Activated effector memory CD4-positive, alpha-beta T cell treated with Interleukin-2 at 50 U/mL for 16 hours (primary cell): ENCODE results near the gene NT5C3A.
A peak's percentile ranks its signal among the peaks of the same experiment; 100 is the strongest.

Experiments used
- DNase-seq: peaks from one replicate; pipeline ENCODE4 v3.0.0-alpha.2; 2020

NT5C3A gene

DNA sequence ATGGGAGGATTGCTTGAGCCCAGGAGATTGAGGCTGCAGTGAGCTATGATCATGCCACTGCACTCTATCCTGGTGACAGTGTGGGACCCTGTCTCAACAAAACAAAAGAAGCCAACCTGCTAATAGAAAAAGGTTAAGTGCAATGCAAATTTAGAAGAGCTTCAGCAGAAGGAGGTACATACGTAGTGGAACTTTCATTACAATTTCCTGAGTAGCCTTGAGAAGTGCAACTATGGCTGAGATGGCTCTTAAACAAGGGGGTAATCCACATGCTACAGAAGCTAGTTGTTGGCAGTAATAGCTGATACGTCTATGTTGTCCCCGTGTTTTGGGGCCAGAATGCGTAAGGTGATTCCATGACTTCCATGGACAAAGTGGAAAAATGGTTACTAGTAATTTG, 10.7 kb upstream of the NT5C3A start:
- no peak for DNase-seq

- no peak for DNase-seq
Measured at GRCh38 chr7:33072471-33072870, 9.9 kb upstream of the NT5C3A start.

DNA sequence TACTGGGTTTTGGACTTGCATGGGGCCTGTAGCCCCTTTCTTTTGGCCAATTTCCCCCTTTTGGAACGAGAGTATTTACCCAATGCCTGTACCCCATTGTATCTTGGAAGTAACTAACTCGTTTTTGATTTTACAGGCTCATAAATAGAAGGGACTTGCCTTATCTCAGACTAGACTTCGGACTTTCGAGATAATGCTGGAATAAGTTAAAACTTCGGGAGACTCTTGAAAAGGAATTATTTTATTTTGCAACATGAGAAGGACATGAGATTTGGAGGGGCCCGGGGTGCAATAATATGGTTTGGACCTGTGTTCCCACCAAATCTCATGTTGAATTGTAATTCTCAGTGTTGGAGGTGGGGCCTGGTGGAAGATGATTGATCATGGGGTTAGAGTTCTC, 8.3 kb upstream of the NT5C3A start:
- DNase-seq, result no peak

DNA sequence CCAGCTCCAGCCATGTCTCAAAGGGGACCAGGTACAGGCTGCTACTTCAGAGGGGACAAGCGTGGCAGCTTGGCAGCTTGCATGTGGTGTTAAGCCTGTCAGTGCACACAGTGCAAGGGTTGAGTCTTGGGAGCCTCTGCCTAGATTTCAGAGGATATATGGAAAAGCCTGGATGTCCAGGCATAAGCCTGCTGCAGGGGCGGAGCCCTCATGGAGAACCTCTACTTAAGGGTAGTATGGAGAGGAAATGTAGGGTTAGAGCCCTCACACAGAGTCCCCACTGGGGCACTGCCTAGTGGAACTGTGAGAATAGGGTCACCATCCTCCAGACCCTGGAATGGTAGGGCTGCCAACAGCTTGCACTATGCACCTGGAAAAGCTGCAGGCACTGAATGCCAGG, 7.7 kb upstream of the NT5C3A start:
- no peak for DNase-seq

GRCh38 chr7:33067921-33068320, 5.3 kb upstream of the NT5C3A start:
- no peak for DNase-seq

DNA sequence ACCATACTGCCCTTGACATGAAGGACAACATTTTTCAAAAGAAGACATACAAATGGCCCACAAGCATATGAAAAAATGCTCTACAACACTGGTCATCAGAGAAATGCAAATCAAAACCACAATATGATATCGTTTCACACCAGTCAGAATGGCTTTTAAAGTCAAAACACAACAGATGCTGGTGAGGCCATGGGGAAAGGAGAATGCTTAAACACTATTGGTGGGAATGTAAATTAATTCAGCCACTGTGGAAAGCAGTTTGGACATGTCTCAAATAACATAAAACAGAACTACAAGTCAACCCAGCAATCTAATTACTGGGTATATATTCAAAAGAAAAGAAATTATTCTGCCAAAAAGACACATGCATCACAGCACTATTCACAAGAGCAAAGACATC, 4.2 kb upstream of the NT5C3A start:
- DNase-seq, result no peak

DNA sequence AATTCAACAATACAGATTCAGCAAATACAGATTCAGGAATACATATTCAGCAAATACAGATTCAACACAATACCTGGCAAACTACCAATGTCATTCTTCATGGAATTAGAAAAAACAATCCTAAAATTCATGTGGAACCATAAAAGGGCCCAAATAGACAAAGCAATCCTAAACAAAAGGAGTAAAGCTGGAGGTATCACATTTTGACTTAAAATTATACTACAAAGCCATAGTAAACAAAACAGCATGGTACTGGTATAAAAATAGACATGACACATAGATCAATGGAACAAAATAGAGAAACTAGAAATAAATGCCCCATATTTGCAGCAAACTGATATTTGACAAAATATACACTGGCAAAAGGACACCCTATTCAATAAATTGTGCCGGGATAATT, 3.4 kb upstream of the NT5C3A start:
- DNase-seq, result no peak

DNA sequence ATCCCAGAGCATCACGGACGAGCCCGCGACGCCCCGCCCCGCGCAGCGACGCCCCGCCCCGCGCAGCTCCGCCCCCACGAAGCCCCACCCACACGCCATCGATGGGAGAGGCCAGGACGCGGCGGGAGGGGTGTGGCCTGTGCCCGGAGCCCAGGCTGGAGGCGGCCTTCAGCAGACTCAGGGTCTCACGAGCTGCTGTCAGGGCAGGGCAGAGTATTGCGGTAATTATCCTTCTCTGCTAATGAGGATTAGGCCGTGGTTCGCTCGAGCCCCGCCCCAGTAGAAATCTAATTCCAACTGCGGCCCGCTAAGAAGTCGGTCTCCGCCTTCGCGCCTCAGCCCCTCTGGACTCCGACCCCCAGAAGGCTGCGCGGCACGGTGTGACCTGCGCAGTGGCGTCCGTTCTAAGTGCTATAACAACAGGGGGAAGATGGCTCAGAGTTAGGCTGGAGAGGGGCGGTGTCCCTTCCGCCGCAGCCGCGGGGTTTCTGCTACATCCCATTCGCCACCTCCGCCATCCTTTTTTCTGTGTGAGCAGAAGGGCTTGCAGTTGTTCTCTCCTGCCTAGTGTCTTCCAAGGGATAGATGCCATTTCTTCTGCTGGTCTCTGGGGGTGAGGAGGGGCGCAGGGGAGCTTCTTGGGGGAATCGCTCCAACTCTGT, 337 bp upstream of the NT5C3A start:
- peak; percentile 89 for DNase-seq

DNA sequence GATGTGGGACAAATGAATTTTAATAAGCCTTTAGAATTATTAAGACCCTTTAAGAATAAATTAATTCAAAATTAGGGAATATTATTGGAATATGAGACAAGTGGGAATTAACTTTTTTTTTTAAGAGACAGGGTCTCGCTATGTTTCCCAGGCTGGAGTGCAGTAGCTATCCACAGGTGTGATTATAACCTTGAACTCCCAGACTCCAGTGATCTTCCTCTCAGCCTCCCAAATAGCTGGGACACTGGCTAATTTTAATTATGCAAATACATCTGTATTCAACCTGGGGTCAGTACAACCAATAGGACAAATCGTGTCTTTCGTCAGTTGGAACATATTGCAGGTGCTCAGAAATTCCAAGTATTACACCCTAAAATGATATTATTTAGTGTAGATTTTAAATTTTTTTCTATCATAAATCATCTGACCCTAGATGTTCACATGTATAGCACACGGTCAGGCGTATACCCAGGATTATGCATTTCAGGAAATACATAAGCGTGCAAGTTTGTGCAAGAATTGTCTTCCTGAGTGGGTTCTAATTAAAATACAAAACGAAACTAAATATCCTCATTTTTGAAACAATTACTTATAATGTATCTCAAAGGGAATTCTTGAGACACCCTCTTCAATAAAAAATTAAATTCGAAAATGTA, 1.2 kb downstream of the NT5C3A start:
- no peak for DNase-seq

GRCh38 chr7:33059635-33060034, 2.9 kb downstream of the NT5C3A start:
- no peak for DNase-seq

DNA sequence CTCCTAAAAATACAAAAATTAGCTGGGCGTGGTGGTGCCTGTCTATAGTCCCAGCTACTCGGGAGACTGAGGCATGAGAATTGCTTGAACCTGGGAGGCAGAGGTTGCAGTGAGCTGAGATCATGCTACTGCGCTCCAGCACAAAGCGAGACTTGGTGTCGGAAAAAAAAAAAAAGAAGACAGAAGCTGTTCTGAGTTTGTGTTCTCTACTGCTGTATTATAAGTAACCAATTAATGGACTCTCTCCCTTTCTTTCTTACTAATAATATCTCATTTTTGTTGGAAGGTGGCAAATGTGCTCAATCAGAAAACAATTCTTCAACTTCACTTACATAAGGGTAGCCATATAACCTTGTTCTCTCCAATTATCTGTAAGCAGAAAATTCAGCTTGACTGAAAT, 7.4 kb downstream of the NT5C3A start:
- no peak for DNase-seq

DNA sequence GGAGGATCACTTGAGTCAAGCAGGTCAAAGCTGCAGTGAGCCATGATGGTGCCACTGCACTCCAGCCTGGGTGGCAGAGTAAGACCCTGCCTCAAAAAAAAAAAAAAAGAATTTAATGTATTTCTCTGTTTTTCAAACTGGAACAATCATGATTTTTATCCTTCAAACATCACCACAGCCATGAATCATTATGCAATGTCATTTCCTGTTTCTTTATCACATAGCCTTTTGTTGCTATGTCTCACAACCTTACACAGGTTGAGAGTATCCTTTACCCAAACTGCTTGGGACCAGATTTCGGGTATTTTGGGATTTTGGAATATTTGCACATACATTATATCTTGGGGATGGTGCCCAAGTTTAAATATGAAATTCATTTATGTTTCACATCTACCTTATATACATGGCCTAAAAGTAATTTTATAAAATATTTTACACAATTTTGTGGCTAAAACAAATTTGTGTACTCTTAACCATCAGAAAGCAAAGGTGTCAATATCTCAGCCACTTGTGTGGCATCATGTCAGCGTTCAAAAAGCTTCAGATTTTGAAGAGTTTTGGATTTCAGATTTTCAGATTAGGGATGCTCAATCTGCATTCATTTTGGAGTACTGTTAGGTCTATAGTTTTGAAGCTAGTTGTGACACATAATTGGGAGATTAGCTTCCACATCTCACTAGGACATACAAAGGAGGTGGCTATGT, 8.2 kb downstream of the NT5C3A start:
- no peak for DNase-seq

- no peak for DNase-seq
Measured at GRCh38 chr7:33053721-33054120, 8.9 kb downstream of the NT5C3A start.

DNA sequence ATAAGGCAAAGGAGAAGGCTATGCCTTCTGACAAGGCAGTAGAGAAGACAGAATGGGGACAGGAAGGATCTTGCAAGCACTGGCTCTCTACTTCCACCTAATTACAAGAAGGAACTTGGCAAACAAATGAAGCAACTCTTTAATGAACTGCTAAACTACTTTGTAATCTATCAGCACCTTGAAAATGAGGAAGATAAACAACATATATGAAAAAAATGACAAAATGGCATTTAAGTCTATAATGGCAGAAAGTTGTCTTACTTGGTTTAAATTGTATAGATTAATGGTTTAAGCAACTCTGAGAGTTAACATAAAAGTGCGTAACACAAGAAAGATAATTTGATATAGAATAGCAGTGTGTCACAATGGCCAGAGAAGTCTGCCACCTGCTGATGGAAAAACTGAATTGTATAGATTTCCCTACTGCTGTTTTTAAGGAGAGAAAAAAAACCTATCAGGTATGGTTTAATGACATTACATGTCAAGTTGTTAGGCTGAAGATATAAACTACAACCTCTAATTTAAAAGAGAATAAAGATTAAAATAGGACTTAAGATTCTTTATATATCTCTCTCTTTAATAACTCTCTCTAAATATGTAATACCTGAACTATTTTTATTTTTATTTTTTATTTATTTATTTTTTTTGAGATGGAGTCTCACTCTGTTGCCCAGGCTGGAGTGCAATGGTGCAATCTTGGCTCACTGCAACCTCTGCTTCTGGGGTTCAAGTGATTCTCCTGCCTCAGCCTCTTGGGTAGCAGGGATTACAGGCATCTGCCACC, 11.8 kb downstream of the NT5C3A start:
- DNase-seq, result no peak

GRCh38 chr7:33048704-33049103, 13.9 kb downstream of the NT5C3A start:
- no peak for DNase-seq

GRCh38 chr7:33048257-33048656, 14.3 kb downstream of the NT5C3A start:
- DNase-seq, result no peak

- DNase-seq, result no peak
Measured at GRCh38 chr7:33044986-33045385, 17.6 kb downstream of the NT5C3A start.

DNA sequence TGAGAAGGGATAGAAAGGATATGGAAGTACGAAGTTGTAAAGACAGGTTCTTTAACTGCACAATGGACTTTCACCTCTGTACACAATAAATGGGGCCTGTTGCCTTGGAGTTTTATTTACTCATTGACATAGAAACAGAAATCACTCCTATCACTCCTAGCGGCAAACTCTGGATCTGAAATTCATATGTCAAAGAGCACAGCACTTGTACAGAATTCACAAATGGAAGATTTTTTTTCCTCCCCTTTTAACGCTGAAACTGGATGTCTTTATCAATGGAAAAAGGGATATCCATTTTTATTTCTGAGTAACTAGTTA, 18.2 kb downstream of the NT5C3A start:
- no peak for DNase-seq

DNA sequence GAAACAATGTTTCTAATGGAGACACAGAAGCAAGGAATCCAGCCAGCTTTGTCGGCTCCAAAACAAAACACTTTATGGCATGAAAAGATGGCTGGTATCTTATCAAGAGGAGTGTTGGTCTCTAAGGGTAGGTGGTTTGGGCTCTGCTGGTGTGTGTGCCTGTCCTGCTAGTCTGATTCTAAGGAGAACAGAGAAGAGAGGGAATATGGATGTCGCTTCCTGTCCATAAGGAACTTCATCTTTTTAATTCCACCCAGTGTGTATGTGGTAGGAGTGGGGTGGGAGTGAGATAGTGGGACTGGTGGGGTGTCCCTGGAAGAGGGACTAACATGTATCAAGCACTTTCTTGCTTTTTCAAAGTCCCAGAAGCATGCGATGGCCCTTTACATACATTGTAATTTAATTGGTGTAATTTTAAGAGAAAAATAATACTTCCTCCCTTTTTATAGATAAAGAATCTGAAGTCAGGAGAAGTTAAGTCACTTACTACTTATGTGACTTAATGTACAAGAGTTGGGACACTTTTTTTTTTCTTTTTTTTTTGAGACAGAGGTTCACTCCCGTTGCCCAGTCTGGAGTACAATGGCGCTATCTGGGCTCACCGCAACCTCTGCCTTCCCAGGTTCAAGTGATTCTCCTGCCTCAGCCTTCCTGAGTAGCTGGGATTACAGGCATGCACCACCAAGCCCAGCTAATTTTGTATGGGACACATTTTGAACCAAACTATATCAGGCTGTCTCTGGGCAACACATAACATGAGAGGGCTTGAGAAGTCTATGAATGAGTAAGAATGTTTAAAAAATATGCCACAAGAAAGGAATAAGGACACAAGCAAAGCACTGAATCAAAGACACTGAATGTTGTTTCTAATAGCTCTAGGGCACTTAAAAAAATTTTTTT, 18.8 kb downstream of the NT5C3A start:
- no peak for DNase-seq

GRCh38 chr7:33041631-33042428, 20.7 kb downstream of the NT5C3A start:
- no peak for DNase-seq

DNA sequence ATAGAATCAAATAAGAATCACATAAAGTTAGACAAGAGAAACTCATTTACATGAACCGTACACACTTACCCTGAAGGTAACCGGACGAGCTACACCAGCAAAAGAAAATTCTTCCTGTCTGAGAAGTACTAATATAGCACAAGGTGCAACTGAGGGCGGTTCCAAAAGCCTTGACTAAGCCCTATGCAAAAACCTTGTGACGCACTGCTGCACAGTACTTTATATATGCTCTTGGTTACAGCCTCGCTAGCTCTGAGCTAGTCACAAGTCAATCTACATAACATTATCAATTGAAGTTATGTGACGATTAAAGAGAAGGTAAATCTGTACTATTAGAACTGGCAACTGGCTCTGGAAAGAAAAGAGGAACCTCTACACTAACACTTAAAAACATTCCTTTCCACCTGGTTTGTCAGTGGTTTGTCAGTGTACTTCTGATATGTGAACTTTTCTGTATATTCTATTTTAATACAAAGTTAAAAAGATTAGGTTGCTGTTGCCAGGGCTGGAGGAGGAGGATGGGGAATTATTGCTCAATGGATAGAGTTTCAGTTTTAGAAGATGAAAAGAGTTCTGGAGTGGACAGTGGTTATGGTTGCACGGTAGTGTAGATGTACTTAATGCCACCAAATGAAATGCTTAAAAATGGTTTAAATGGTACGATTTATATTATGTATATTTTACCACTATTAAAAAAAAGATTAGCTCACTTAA, 21.6 kb downstream of the NT5C3A start:
- peak; percentile 35 for DNase-seq
